CD14-positive monocyte (primary cell): ENCODE results near the gene SMAD3. TPM values are rescaled to one million over a fixed set of nuclear protein-coding genes. Genes with fewer than 3 reads are reported as not detected.
A peak's percentile ranks its signal among the peaks of the same experiment; 100 is the strongest.

Source experiments
- DNase-seq, 3 donors: peaks; one replicate each; pipeline ENCODE4 v3.0.0-alpha.2; 2011 to 2022
- H2AFZ ChIP-seq: 2 replicates; pipeline ENCODE4 v1.6.0; 2012; ENCODE audit warnings: mild to moderate bottlenecking, low read depth, low read length, inconsistent platforms; ENCODE audit not compliant: insufficient read depth, poor library complexity, severe bottlenecking
- H3K27ac ChIP-seq, 2 donors: 1 replicate in 1 of 2; 2 replicates in 1 of 2; pipeline ENCODE4 v1.5.1; 2012 to 2013; ENCODE audit warnings: low read length in 2 of 2, control low read depth in 1 of 2, inconsistent platforms in 1 of 2, low read depth in 1 of 2, mild to moderate bottlenecking in 1 of 2
- H3K27me3 ChIP-seq, 2 donors: one replicate each; pipeline versions ENCODE4 v1.6.0 to v1.6.1; 2011 to 2013; ENCODE audit warnings: low read length in 2 of 2; ENCODE audit not compliant: control insufficient read depth in 2 of 2, insufficient read depth in 2 of 2
- H3K36me3 ChIP-seq, 2 donors: replicated peaks in 1 of 2; 1 replicate in 1 of 2; 2 replicates in 1 of 2; pipeline versions ENCODE4 v1.5.1 to v1.6.1; 2012 to 2013; ENCODE audit warnings: low read length in 2 of 2, control low read depth in 1 of 2, inconsistent platforms in 1 of 2, mild to moderate bottlenecking in 1 of 2; ENCODE audit not compliant: insufficient read depth in 2 of 2, control insufficient read depth in 1 of 2
- H3K4me1 ChIP-seq, 2 donors: 1 replicate in 1 of 2; 2 replicates in 1 of 2; pipeline versions ENCODE4 v1.5.1 to v1.6.1; 2012 to 2013; ENCODE audit warnings: low read length in 2 of 2, control low read depth in 1 of 2, inconsistent platforms in 1 of 2, mild to moderate bottlenecking in 1 of 2, moderate library complexity in 1 of 2; ENCODE audit not compliant: insufficient read depth in 2 of 2, control insufficient read depth in 1 of 2
- H3K4me2 ChIP-seq: replicated peaks from 2 replicates; pipeline ENCODE3; 2012; ENCODE audit warnings: low read length, moderate library complexity, mild to moderate bottlenecking; ENCODE audit not compliant: poor library complexity, severe bottlenecking; ENCODE audit errors: extremely low read depth
- H3K4me3 ChIP-seq, 3 experiments: fragments of 200-600 bp in 1 of 3; sonication (generic) in 1 of 3; replicated peaks in 1 of 3; 1 replicate in 2 of 3; 2 replicates in 1 of 3; pipeline ENCODE4 v1.5.1; 2011 to 2013; ENCODE audit warnings: low read length in 3 of 3, mild to moderate bottlenecking in 3 of 3, control low read depth in 2 of 3, low read depth in 2 of 3, inconsistent platforms in 1 of 3, moderate library complexity in 1 of 3
- H3K79me2 ChIP-seq: 2 replicates; pipeline ENCODE4 v1.6.0; 2012; ENCODE audit warnings: mild to moderate bottlenecking, control low read depth, inconsistent platforms, low read length, moderate library complexity; ENCODE audit not compliant: insufficient read depth
- H3K9ac ChIP-seq: 2 replicates; pipeline ENCODE4 v1.6.0; 2017; ENCODE audit warnings: low read length, mild to moderate bottlenecking; ENCODE audit not compliant: insufficient read depth, poor library complexity, severe bottlenecking
- H3K9me3 ChIP-seq, 2 donors: replicated peaks in 1 of 2; 1 replicate in 1 of 2; 2 replicates in 1 of 2; pipeline versions ENCODE4 v1.5.1 to v1.6.1; 2012 to 2013; ENCODE audit warnings: low read length in 2 of 2, control low read depth in 1 of 2; ENCODE audit not compliant: control insufficient read depth in 1 of 2, insufficient read depth in 1 of 2
- H4K20me1 ChIP-seq: 2 replicates; pipeline ENCODE4 v1.6.0; 2012; ENCODE audit warnings: mild to moderate bottlenecking, low read length, control low read depth, moderate library complexity; ENCODE audit not compliant: insufficient read depth
- H3K27ac Mint-ChIP-seq, 7 donors: one replicate each; pipeline ENCODE4 v1.8.0; 2020; ENCODE audit warnings: mild to moderate bottlenecking in 7 of 7, mixed read lengths in 7 of 7, moderate library complexity in 6 of 7, inconsistent platforms in 2 of 7
- H3K27me3 Mint-ChIP-seq, 3 donors: one replicate each; pipeline ENCODE4 v1.8.0; 2021 to 2022; ENCODE audit warnings: low read depth in 3 of 3, mild to moderate bottlenecking in 3 of 3, mixed read lengths in 3 of 3, moderate library complexity in 3 of 3, inconsistent platforms in 1 of 3
- H3K36me3 Mint-ChIP-seq, 2 donors: one replicate each; pipeline ENCODE4 v1.8.0; 2020; ENCODE audit warnings: mixed read lengths in 2 of 2, inconsistent platforms in 1 of 2, mild to moderate bottlenecking in 1 of 2
- H3K4me1 Mint-ChIP-seq: one replicate; pipeline ENCODE4 v1.8.0; 2020; ENCODE audit warnings: mild to moderate bottlenecking, mixed read lengths
- H3K4me3 Mint-ChIP-seq, 2 donors: one replicate each; pipeline ENCODE4 v1.8.0; 2020; ENCODE audit warnings: mild to moderate bottlenecking in 2 of 2, mixed read lengths in 2 of 2, moderate library complexity in 1 of 2
- H3K9me3 Mint-ChIP-seq, 7 donors: one replicate each; pipeline ENCODE4 v1.8.0; 2020 to 2022; ENCODE audit warnings: mixed read lengths in 7 of 7, mild to moderate bottlenecking in 6 of 7, moderate library complexity in 6 of 7, inconsistent platforms in 2 of 7
- WGBS: methylation state at CpG from one replicate; pipeline ENCODE4 v1.1.5; 2013; ENCODE audit warnings: missing lambda C conversion rate; ENCODE audit not compliant: insufficient coverage; 5-methylcytosine and 5-hydroxymethylcytosine counted together
- intact Hi-C, 2 donors: fragments of 100-400 bp; cut with micrococcal nuclease; formaldehyde crosslinking; loops; one replicate each; pipeline versions ENCODE4 v1.15.0 to v1.15.1; 2023
- polyA plus RNA-seq, 3 donors: library from polyadenylated mRNA; depleted of rRNA in 1 of 3; unstranded in 2 of 3; stranded (reverse) in 1 of 3; fragments of 300-500 nt in 2 of 3; fragments of >200 nt in 1 of 3; fragmentation: Illumina TruSeq in 2 of 3; gene quantifications; 1 replicate in 2 of 3; 2 replicates in 1 of 3; pipeline ENCODE4 v1.2.3, GENCODE V29; 2012 to 2021
- TF ChIP-seq, protein P1 (sequence below): fragments of 200-600 bp; IDR thresholded peaks from one replicate; pipeline ENCODE4 v1.8.0; 2022; ENCODE audit warnings: antibody characterized with exemption, mild to moderate bottlenecking

SMAD3 gene
- polyA plus RNA-seq, 3 donors: 4.4 to 41.7 (median 5.4) TPM

DNA sequence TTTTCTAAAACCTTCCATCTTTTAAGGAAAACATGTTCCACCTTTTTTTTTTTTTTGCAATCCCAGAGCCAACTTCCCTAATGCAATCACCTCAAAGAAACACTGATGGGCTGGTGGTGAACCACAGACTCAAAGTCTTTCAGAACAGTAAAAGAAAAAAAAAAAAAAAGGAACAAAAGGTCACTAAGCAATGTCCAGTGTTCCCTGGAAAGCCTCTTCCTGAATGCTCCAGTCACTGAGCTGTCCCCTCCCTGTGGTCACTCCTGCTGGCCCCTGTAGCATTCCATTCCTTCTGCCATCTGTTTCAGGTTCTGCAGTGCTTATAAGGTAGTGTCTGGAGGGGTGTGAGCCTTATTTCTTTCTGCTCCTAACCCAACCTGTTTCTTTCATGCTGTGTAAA lies 135.7 kb downstream of the SMAD3 start:
- Histone ChIP-seq H3K27me3 (no peaks in the 10 kb centered on the region), H3K36me3 (peaks cover 32 to 50% of the 10 kb centered on the region in 2 donors), H2AFZ (no peak overlapping the region), H3K4me3 (no peak overlapping the region), H3K4me1 (peaks cover 10 to 19% of the 10 kb centered on the region in 2 donors), H3K4me2 (no peak overlapping the region), H3K9me3 (no peaks in the 10 kb centered on the region), H3K27ac (no peak overlapping the region), H3K79me2 (no peaks in the 10 kb centered on the region), H3K9ac (no peak overlapping the region), H4K20me1 (no peaks in the 10 kb centered on the region)
- peak in 2 of 3 donors; percentile 17 to 24 for DNase-seq
- Mint-ChIP-seq H3K4me1 (peaks cover 22% of the 10 kb centered on the region), H3K4me3 (no peak overlapping the region), H3K9me3 (no peaks in the 10 kb centered on the region), H3K27me3 (peaks cover 0 to 3% (median 0%) of the 10 kb centered on the region in 3 donors), H3K27ac (peak overlapping the region in 1 of 7 donors; percentile 19), H3K36me3 (peaks cover 59 to 66% of the 10 kb centered on the region in 2 donors)
- intact Hi-C loops: no loop called here
- TF ChIP-seq, protein P1, sequence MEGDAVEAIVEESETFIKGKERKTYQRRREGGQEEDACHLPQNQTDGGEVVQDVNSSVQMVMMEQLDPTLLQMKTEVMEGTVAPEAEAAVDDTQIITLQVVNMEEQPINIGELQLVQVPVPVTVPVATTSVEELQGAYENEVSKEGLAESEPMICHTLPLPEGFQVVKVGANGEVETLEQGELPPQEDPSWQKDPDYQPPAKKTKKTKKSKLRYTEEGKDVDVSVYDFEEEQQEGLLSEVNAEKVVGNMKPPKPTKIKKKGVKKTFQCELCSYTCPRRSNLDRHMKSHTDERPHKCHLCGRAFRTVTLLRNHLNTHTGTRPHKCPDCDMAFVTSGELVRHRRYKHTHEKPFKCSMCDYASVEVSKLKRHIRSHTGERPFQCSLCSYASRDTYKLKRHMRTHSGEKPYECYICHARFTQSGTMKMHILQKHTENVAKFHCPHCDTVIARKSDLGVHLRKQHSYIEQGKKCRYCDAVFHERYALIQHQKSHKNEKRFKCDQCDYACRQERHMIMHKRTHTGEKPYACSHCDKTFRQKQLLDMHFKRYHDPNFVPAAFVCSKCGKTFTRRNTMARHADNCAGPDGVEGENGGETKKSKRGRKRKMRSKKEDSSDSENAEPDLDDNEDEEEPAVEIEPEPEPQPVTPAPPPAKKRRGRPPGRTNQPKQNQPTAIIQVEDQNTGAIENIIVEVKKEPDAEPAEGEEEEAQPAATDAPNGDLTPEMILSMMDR: no peak

- TF ChIP-seq, protein P1: no peak
- H4K20me1 ChIP-seq: no peaks in the 10 kb centered on the region
- H3K9ac ChIP-seq: no peak overlapping the region
- H3K4me1 ChIP-seq: peaks cover 10 to 19% of the 10 kb centered on the region in 2 donors
- H3K4me2 ChIP-seq: no peak overlapping the region
- peaks cover 63 to 74% of the 10 kb centered on the region in 2 donors for H3K36me3 Mint-ChIP-seq
- DNase-seq: peak in 1 of 3 donors; percentile 3
- intact Hi-C loops: no loop called here
- no peaks in the 10 kb centered on the region for H3K9me3 ChIP-seq
- H3K27ac Mint-ChIP-seq: no peak overlapping the region
- no peaks in the 10 kb centered on the region for H3K79me2 ChIP-seq
- no peak overlapping the region for H2AFZ ChIP-seq
- H3K9me3 Mint-ChIP-seq: no peaks in the 10 kb centered on the region
- peaks cover 0 to 3% (median 0%) of the 10 kb centered on the region in 3 donors for H3K27me3 Mint-ChIP-seq
- peaks cover 36 to 60% of the 10 kb centered on the region in 2 donors for H3K36me3 ChIP-seq
- H3K4me3 Mint-ChIP-seq: no peak overlapping the region
- no peak overlapping the region for H3K27ac ChIP-seq
- no peak overlapping the region for H3K4me3 ChIP-seq
- no CpG with 5 or more reads among the region's 2 CpGs for WGBS
- no peaks in the 10 kb centered on the region for H3K27me3 ChIP-seq
- peaks cover 22% of the 10 kb centered on the region for H3K4me1 Mint-ChIP-seq
These were observed 136.7 kb downstream of the SMAD3 start for GRCh38 chr15:67202091-67202490.
